Measurements from ENCODE around the gene CATSPER3. TPM values are rescaled to one million over a fixed set of nuclear protein-coding genes. Genes with fewer than 3 reads are reported as not detected.

CATSPER3 gene
- total RNA-seq, 1 experiment from 2014 or later: 1.7 TPM

DNA sequence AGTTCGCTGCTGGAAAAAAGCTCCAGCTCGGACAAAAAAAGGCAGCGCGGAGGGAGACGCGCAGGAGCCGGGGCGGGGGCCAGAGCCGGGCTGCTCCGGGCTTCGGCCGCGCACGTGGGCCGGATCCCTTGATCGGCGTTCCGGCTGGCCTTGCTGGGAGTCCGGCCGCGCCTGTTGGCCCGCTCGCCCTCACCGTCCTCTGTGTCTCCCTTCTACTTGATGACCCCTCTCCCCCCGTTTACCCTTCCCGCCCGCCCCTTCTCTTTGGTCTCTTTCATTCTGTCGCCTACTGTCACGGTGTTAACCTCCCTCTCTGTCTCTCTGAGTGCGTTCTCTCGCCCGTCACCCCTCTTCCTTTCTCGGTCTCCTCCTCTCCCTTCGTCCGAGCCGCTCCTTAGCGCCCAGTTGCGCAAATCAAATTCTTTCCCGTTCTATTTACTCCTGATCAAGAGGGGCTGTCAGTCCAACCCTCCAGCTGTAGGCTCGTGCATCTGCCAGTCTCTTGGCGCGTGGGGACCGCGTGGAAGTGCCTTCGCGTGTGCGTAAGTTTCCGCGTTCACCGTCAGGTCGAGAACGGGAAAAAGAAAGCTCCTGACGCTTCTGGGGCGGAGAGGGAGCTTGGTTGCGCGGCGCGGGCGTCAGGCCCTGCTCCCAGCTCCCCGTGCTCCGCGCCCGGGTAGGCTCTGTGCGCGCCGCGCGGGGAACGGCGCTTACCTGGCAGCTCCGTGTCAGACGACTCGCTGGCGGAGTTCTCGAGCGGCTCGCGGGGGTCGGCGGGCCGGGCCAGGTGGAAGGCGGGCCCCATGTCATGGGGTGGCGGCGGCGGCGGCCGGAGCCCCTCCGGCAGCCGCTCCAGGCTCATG lies 65.5 kb downstream of the CATSPER3 start:
- H3K4me3 ChIP-seq (replicated peaks in 1 of 2; ENCODE audit: low read depth in 1 of 2, low read length in 2 of 2): peak overlapping the region; percentile 92 to 100
- peaks cover 0 to 3% of the 10 kb centered on the region in 2 experiments; a peak in 1 of 4 replicates for H3K36me3 ChIP-seq (ENCODE audit: control insufficient read depth in 1 of 2, insufficient read depth in 2 of 2, low read length in 2 of 2)
- RAD21 ChIA-PET (ENCODE audit: low non-redundant PET in 1 of 2, low total read pairs in 2 of 2, uncharacterized antibody in 2 of 2, unreplicated experiment in 2 of 2): interaction anchor here in 1 of 2 experiments (1.1 kb wide), 1 partner anchor 158 kb away, joined by 4 read pairs; no protein-coding TSS in a partner anchor
- H3K9ac ChIP-seq (ENCODE audit: low read length): peak overlapping the region; percentile 97
- CTCF ChIA-PET: interaction anchor here (1.1 kb wide), 1 partner anchor 128 kb away, joined by 3 read pairs; the partner anchor contains the start of gene PCBD2
- no TSS peak for BruUV-seq (replicated peaks)
- no peaks in the 10 kb centered on the region for H3K27me3 ChIP-seq (ENCODE audit: insufficient read depth, low read length)
- intact Hi-C loops (cut with micrococcal nuclease): loop anchor here (2.0 to 5.0 kb wide), 2 partner anchors 108 to 154 kb away; no protein-coding TSS in a partner anchor
- H3K4me1 ChIP-seq (ENCODE audit: control insufficient read depth in 1 of 2, insufficient read depth in 2 of 2, low read length in 2 of 2): peaks cover 16 to 36% of the 10 kb centered on the region in 2 experiments
- peak; percentile 22 for ATAC-seq
- POLR2A ChIA-PET: no interaction called here
- no peaks in the 10 kb centered on the region for H4K20me1 ChIP-seq (ENCODE audit: insufficient read depth)
- peak overlapping the region; percentile 91 for H3K27ac ChIP-seq (ENCODE audit: low read depth, low read length)
- H3K4me2 ChIP-seq (ENCODE audit: low read length): peak overlapping the region; percentile 97
- H2AFZ ChIP-seq (ENCODE audit: low read depth, low read length, poor library complexity, severe bottlenecking): peak overlapping the region; percentile 4
- H3K9me2 ChIP-seq (ENCODE audit: insufficient read depth): no peaks in the 10 kb centered on the region
- no peaks in the 10 kb centered on the region for H3K9me3 ChIP-seq (ENCODE audit: control insufficient read depth in 1 of 2, insufficient read depth in 1 of 2, low read depth in 1 of 2, low read length in 2 of 2)
- TF ChIP-seq POLR2AphosphoS5 (IDR thresholded peaks at IDR 0.05; ENCODE audit: low read depth, low read length) (no peak), EZH2 (IDR thresholded peaks at IDR 0.05) (no peak), ZBTB33 (IDR thresholded peaks at IDR 0.05; ENCODE audit: extremely low read depth, insufficient replicate concordance, low read length) (no peak), SIN3A (IDR thresholded peaks at IDR 0.05; ENCODE audit: low read depth) (0 out of 2 replicates have a peak, but pooled peaks have one; percentile 3), EGR1 (IDR thresholded peaks at IDR 0.05; ENCODE audit: low read depth) (no peak), JUND (IDR thresholded peaks at IDR 0.05) (no peak), POLR2A (IDR thresholded peaks at IDR 0.05; ENCODE audit: borderline replicate concordance, extremely low read depth, insufficient read depth, insufficient read length) (no peak), TCF7L2 (IDR thresholded peaks at IDR 0.05; ENCODE audit: borderline replicate concordance, extremely low read depth, insufficient read depth, insufficient read length) (no peak), CTCF (IDR thresholded peaks at IDR 0.05 in 2 of 3, conservative IDR thresholded peaks at IDR 0.05 in 1 of 3; ENCODE audit: borderline replicate concordance in 1 of 3, insufficient read depth in 1 of 3, low read depth in 2 of 3, low read length in 2 of 3) (no peak), ZFX (IDR thresholded peaks at IDR 0.05) (peak; percentile 46; the same call in 1 of the 2 replicates), ZNF274 (IDR thresholded peaks at IDR 0.05; ENCODE audit: low read depth, low read length) (no peak), EZH2phosphoT487 (IDR thresholded peaks at IDR 0.05; ENCODE audit: borderline replicate concordance) (no peak), RAD21 (IDR thresholded peaks at IDR 0.05; ENCODE audit: low read depth) (no peak), ELF1 (IDR thresholded peaks at IDR 0.05; ENCODE audit: borderline replicate concordance, low read depth) (no peak), SP1 (IDR thresholded peaks at IDR 0.05; ENCODE audit: low read depth) (no peak), CEBPB (IDR thresholded peaks at IDR 0.05; ENCODE audit: low read depth) (no peak), YY1 (IDR thresholded peaks at IDR 0.05; ENCODE audit: extremely low read depth, insufficient replicate concordance, low read depth, low read length) (no peak), FOSL1 (IDR thresholded peaks at IDR 0.05; ENCODE audit: low read depth) (no peak), SRF (IDR thresholded peaks at IDR 0.05; ENCODE audit: low read depth) (no peak), CBX3 (IDR thresholded peaks at IDR 0.05; ENCODE audit: low read depth) (no peak)
- TF ChIP-seq, protein P1, sequence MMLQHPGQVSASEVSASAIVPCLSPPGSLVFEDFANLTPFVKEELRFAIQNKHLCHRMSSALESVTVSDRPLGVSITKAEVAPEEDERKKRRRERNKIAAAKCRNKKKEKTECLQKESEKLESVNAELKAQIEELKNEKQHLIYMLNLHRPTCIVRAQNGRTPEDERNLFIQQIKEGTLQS (IDR thresholded peaks at IDR 0.05): no peak
- TF ChIP-seq, protein P2, sequence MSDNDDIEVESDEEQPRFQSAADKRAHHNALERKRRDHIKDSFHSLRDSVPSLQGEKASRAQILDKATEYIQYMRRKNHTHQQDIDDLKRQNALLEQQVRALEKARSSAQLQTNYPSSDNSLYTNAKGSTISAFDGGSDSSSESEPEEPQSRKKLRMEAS (IDR thresholded peaks at IDR 0.05): peak; percentile 63
- peaks cover 51% of the 10 kb centered on the region for H3K79me2 ChIP-seq (ENCODE audit: insufficient read depth, low read length)
- DNase-seq (ENCODE audit: low read depth, low spot score): no peak

Measured in HCT116 (cell line).